ENCODE measurements around the gene FANCC. TPM values are rescaled to one million over a fixed set of nuclear protein-coding genes. Genes with fewer than 3 reads are reported as not detected.

The FANCC gene
- total and polyA plus RNA-seq, 2 of the 13 experiments (the other 11 are each of a cell fraction or from before 2014, with no cell fraction given), result 7.4 to 8.6 TPM

DNA sequence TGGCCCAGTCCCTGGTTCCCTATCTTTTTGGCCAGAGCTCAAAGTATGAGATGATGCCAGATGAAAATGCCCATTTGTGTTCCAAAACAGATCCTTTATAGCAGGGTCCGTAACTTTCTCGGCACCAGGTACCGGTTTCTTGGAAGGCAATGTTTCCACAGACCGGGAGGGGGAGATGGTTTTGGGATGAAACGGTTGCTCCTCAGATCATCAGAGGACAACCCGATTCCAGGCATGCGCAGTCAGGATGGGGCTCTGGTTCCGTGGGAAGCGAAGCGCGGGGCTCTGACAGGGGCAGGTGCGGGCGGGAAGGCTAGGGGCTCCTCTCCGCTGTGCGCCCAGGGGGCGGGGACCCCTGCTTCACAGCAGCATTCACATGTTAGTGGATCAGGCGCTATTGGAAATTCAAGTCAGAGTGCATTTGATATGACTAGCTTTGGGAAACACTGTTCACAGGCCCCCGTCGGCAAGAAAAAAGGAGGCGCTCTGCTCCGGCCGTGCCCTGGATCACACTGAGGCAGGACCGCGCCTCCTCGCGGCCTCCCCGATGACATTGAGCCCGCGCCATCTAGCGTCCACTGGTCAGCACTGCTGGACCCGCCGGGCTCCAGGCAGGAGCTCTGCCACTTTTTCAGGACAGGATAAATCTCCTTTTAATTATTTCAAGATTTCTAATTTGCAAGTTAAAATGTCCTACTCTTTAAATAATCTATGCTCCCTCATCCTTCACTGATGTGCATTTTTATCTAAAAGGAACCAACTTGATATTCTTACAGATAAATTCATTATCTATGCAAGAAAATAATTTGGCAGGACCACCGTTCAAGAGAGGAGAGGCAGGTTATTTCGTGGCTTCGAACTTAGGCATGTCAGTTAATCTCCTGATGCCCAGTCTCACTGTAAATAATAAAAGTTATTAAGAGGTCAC is 190.0 kb downstream of the FANCC start (continued):
- TF ChIP-seq ZNF720 (CRISPR knock-in tag; IDR thresholded peaks at IDR 0.05), result no peak
- TF ChIP-seq REXO4 (CRISPR knock-in tag; IDR thresholded peaks at IDR 0.05; ENCODE audit: borderline replicate concordance), result no peak
- TF ChIP-seq, protein P1, sequence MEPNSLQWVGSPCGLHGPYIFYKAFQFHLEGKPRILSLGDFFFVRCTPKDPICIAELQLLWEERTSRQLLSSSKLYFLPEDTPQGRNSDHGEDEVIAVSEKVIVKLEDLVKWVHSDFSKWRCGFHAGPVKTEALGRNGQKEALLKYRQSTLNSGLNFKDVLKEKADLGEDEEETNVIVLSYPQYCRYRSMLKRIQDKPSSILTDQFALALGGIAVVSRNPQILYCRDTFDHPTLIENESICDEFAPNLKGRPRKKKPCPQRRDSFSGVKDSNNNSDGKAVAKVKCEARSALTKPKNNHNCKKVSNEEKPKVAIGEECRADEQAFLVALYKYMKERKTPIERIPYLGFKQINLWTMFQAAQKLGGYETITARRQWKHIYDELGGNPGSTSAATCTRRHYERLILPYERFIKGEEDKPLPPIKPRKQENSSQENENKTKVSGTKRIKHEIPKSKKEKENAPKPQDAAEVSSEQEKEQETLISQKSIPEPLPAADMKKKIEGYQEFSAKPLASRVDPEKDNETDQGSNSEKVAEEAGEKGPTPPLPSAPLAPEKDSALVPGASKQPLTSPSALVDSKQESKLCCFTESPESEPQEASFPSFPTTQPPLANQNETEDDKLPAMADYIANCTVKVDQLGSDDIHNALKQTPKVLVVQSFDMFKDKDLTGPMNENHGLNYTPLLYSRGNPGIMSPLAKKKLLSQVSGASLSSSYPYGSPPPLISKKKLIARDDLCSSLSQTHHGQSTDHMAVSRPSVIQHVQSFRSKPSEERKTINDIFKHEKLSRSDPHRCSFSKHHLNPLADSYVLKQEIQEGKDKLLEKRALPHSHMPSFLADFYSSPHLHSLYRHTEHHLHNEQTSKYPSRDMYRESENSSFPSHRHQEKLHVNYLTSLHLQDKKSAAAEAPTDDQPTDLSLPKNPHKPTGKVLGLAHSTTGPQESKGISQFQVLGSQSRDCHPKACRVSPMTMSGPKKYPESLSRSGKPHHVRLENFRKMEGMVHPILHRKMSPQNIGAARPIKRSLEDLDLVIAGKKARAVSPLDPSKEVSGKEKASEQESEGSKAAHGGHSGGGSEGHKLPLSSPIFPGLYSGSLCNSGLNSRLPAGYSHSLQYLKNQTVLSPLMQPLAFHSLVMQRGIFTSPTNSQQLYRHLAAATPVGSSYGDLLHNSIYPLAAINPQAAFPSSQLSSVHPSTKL (CRISPR knock-in tag; IDR thresholded peaks at IDR 0.05), result peak; percentile 23; the same call in 1 of the 2 replicates
- TF ChIP-seq ZNF335 (CRISPR knock-in tag; IDR thresholded peaks at IDR 0.05), result no peak
- TF ChIP-seq ZNF547 (CRISPR knock-in tag; IDR thresholded peaks at IDR 0.05), result no peak
- TF ChIP-seq ZNF773 (CRISPR knock-in tag; IDR thresholded peaks at IDR 0.05; ENCODE audit: borderline replicate concordance), result no peak
- TF ChIP-seq HNF4A (CRISPR knock-in tag; IDR thresholded peaks at IDR 0.05), result no peak
- TF ChIP-seq, protein P2, sequence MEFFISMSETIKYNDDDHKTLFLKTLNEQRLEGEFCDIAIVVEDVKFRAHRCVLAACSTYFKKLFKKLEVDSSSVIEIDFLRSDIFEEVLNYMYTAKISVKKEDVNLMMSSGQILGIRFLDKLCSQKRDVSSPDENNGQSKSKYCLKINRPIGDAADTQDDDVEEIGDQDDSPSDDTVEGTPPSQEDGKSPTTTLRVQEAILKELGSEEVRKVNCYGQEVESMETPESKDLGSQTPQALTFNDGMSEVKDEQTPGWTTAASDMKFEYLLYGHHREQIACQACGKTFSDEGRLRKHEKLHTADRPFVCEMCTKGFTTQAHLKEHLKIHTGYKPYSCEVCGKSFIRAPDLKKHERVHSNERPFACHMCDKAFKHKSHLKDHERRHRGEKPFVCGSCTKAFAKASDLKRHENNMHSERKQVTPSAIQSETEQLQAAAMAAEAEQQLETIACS (CRISPR knock-in tag; IDR thresholded peaks at IDR 0.05), result no peak
- TF ChIP-seq TEAD3 (CRISPR knock-in tag; optimal IDR thresholded peaks at IDR 0.05; ENCODE audit: borderline replicate concordance), result peak; percentile 33
- no peak for TF ChIP-seq GATA4 (IDR thresholded peaks at IDR 0.05; ENCODE audit: borderline replicate concordance, low read depth)
- no peak for TF ChIP-seq ZNF260 (CRISPR knock-in tag; IDR thresholded peaks at IDR 0.05; ENCODE audit: borderline replicate concordance, low read depth)
- TF ChIP-seq, protein P3, sequence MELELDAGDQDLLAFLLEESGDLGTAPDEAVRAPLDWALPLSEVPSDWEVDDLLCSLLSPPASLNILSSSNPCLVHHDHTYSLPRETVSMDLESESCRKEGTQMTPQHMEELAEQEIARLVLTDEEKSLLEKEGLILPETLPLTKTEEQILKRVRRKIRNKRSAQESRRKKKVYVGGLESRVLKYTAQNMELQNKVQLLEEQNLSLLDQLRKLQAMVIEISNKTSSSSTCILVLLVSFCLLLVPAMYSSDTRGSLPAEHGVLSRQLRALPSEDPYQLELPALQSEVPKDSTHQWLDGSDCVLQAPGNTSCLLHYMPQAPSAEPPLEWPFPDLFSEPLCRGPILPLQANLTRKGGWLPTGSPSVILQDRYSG (CRISPR knock-in tag; IDR thresholded peaks at IDR 0.05), result no peak
- TF ChIP-seq PHF20 (CRISPR knock-in tag; IDR thresholded peaks at IDR 0.05), result no peak
- TF ChIP-seq MTA3 (CRISPR knock-in tag; IDR thresholded peaks at IDR 0.05), result no peak
- TF ChIP-seq, protein P4, sequence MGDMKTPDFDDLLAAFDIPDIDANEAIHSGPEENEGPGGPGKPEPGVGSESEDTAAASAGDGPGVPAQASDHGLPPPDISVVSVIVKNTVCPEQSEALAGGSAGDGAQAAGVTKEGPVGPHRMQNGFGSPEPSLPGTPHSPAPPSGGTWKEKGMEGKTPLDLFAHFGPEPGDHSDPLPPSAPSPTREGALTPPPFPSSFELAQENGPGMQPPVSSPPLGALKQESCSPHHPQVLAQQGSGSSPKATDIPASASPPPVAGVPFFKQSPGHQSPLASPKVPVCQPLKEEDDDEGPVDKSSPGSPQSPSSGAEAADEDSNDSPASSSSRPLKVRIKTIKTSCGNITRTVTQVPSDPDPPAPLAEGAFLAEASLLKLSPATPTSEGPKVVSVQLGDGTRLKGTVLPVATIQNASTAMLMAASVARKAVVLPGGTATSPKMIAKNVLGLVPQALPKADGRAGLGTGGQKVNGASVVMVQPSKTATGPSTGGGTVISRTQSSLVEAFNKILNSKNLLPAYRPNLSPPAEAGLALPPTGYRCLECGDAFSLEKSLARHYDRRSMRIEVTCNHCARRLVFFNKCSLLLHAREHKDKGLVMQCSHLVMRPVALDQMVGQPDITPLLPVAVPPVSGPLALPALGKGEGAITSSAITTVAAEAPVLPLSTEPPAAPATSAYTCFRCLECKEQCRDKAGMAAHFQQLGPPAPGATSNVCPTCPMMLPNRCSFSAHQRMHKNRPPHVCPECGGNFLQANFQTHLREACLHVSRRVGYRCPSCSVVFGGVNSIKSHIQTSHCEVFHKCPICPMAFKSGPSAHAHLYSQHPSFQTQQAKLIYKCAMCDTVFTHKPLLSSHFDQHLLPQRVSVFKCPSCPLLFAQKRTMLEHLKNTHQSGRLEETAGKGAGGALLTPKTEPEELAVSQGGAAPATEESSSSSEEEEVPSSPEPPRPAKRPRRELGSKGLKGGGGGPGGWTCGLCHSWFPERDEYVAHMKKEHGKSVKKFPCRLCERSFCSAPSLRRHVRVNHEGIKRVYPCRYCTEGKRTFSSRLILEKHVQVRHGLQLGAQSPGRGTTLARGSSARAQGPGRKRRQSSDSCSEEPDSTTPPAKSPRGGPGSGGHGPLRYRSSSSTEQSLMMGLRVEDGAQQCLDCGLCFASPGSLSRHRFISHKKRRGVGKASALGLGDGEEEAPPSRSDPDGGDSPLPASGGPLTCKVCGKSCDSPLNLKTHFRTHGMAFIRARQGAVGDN (CRISPR knock-in tag; IDR thresholded peaks at IDR 0.05), result peak; percentile 62
- TF ChIP-seq, protein P5, sequence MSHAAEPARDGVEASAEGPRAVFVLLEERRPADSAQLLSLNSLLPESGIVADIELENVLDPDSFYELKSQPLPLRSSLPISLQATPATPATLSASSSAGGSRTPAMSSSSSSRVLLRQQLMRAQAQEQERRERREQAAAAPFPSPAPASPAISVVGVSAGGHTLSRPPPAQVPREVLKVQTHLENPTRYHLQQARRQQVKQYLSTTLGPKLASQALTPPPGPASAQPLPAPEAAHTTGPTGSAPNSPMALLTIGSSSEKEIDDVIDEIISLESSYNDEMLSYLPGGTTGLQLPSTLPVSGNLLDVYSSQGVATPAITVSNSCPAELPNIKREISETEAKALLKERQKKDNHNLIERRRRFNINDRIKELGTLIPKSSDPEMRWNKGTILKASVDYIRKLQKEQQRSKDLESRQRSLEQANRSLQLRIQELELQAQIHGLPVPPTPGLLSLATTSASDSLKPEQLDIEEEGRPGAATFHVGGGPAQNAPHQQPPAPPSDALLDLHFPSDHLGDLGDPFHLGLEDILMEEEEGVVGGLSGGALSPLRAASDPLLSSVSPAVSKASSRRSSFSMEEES (CRISPR knock-in tag; IDR thresholded peaks at IDR 0.05), result no peak
- TF ChIP-seq ZNF567 (CRISPR knock-in tag; IDR thresholded peaks at IDR 0.05; ENCODE audit: borderline replicate concordance), result no peak
